ENCODE measurements around the gene PSME2. TPM values are rescaled to one million over a fixed set of nuclear protein-coding genes. Genes with fewer than 3 reads are reported as not detected.
"Not testable (repeated sequence)": the region's sequence is repeated elsewhere in the genome, so short reads cannot be mapped to it uniquely, and the experiment has no call there.

The PSME2 gene
- total RNA-seq, 2 experiments from 2014 or later: 81.7 to 83.2 TPM

- Histone ChIP-seq H3K4me3 (ENCODE audit: low read length) (no peak overlapping the region), H3K27ac (ENCODE audit: low read depth in 1 of 2, low read length in 2 of 2) (peak overlapping the region; percentile 28 to 39), H3K9me3 (ENCODE audit: control insufficient read depth in 1 of 2, insufficient read depth in 1 of 2, low read length in 2 of 2) (no peaks in the 10 kb centered on the region), H3K36me3 (ENCODE audit: insufficient read depth, low read length) (peaks cover 10% of the 10 kb centered on the region), H3K27me3 (ENCODE audit: control insufficient read depth in 1 of 2, insufficient read depth in 2 of 2, low read length in 2 of 2) (no peaks in the 10 kb centered on the region), H3K4me1 (ENCODE audit: insufficient read depth, low read length) (peaks cover 20% of the 10 kb centered on the region)
- peaks cover 10% of the 10 kb centered on the region for H3K4me1 Mint-ChIP-seq (ENCODE audit: low read depth)
- DNase-seq: no peak
- ChIA-PET POLR2A (interaction anchor here (0.7 to 5.2 kb wide), 20 partner anchors 13 to 188 kb away, joined by 3 to 72 read pairs (median 7); partner anchors contain the start of genes CARMIL3, CHMP4A, DHRS4L2 and EMC9), CTCF (interaction anchor here (0.5 to 5.3 kb wide), 36 partner anchors 9 to 443 kb away, joined by 3 to 63 read pairs (median 4); partner anchors contain the start of genes CARMIL3, CBLN3, DHRS4L2 and EMC9)
- H3K36me3 Mint-ChIP-seq (ENCODE audit: low read depth): peaks cover 14% of the 10 kb centered on the region
- peak overlapping the region; percentile 83 for H3K4me3 Mint-ChIP-seq
- intact Hi-C loops (cut with DNase I, micrococcal nuclease): loop anchor here (1.0 to 5.0 kb wide), 4 partner anchors 14 to 121 kb away; partner anchors contain the start of genes DHRS4L2 (in 1 of the 2) and PCK2 (in 1 of the 2)
- TF ChIP-seq CTCF (IDR thresholded peaks at IDR 0.05): no peak
- H3K27me3 Mint-ChIP-seq: no peaks in the 10 kb centered on the region
- H3K9me3 Mint-ChIP-seq: no peaks in the 10 kb centered on the region
- H3K27ac Mint-ChIP-seq: peak overlapping the region; percentile 95
- ATAC-seq (ENCODE audit: poor library complexity): peak; percentile 25
Measured at GRCh38 chr14:24108336-24108874, 38.0 kb downstream of the PSME2 start.

GRCh38 chr14:24106672-24107271 is 39.6 kb downstream of the PSME2 start:
- TF ChIP-seq CTCF (IDR thresholded peaks at IDR 0.05): no peak
- H3K4me3 ChIP-seq (ENCODE audit: low read length): no peak overlapping the region
- no peak overlapping the region for H3K27ac ChIP-seq (ENCODE audit: low read depth in 1 of 2, low read length in 2 of 2)
- no peaks in the 10 kb centered on the region for H3K9me3 Mint-ChIP-seq
- ChIA-PET CTCF (interaction anchor here (1.2 to 5.3 kb wide), 6 partner anchors 12 to 70 kb away, joined by 3 to 63 read pairs (median 6); partner anchors contain the start of genes IRF9 and PCK2), POLR2A (interaction anchor here (1.2 to 5.2 kb wide), 3 partner anchors 12 to 497 kb away, joined by 3 to 72 read pairs (median 3); partner anchors contain the start of gene PCK2)
- peaks cover 18% of the 10 kb centered on the region for H3K36me3 ChIP-seq (ENCODE audit: insufficient read depth, low read length)
- H3K27me3 Mint-ChIP-seq: no peaks in the 10 kb centered on the region
- H3K27me3 ChIP-seq (ENCODE audit: control insufficient read depth in 1 of 2, insufficient read depth in 2 of 2, low read length in 2 of 2): no peaks in the 10 kb centered on the region
- H3K27ac Mint-ChIP-seq: no peak overlapping the region
- H3K4me1 ChIP-seq (ENCODE audit: insufficient read depth, low read length): peaks cover 17% of the 10 kb centered on the region
- H3K9me3 ChIP-seq (ENCODE audit: control insufficient read depth in 1 of 2, insufficient read depth in 1 of 2, low read length in 2 of 2): no peaks in the 10 kb centered on the region
- peaks cover 22% of the 10 kb centered on the region for H3K36me3 Mint-ChIP-seq (ENCODE audit: low read depth)
- peaks cover 10% of the 10 kb centered on the region for H3K4me1 Mint-ChIP-seq (ENCODE audit: low read depth)
- intact Hi-C loops (cut with DNase I, micrococcal nuclease): loop anchor here in 1 of 2 experiments (5.0 kb wide), 1 partner anchor 119 kb away; the partner anchor contains the start of gene DHRS4L2
- ATAC-seq (ENCODE audit: poor library complexity): no peak
- no peak for DNase-seq
- no peak overlapping the region for H3K4me3 Mint-ChIP-seq

GRCh38 chr14:24105609-24106239 is 40.7 kb downstream of the PSME2 start:
- H3K27me3 Mint-ChIP-seq; H3K4me3 Mint-ChIP-seq; H3K27ac ChIP-seq (ENCODE audit: low read depth in 1 of 2, low read length in 2 of 2); H3K27me3 ChIP-seq (ENCODE audit: control insufficient read depth in 1 of 2, insufficient read depth in 2 of 2, low read length in 2 of 2); H3K9me3 Mint-ChIP-seq; H3K9me3 ChIP-seq (ENCODE audit: control insufficient read depth in 1 of 2, insufficient read depth in 1 of 2, low read length in 2 of 2); H3K4me1 Mint-ChIP-seq (ENCODE audit: low read depth); ATAC-seq (ENCODE audit: poor library complexity); DNase-seq; H3K4me3 ChIP-seq (ENCODE audit: low read length): not testable (repeated sequence)
- intact Hi-C loops (cut with DNase I, micrococcal nuclease): loop anchor here in 1 of 2 experiments (5.0 kb wide), 1 partner anchor 118 kb away; the partner anchor contains the start of gene DHRS4L2
- POLR2A ChIA-PET: interaction anchor here (1.0 to 2.2 kb wide), 6 partner anchors 9 to 496 kb away, joined by 3 to 14 read pairs (median 3); partner anchors contain the start of genes DCAF11 and NRL
- Histone ChIP-seq H3K4me1 (ENCODE audit: insufficient read depth, low read length) (peaks cover 15% of the 10 kb centered on the region), H3K36me3 (ENCODE audit: insufficient read depth, low read length) (peaks cover 28% of the 10 kb centered on the region)
- Mint-ChIP-seq H3K27ac (peak overlapping the region; percentile 56), H3K36me3 (ENCODE audit: low read depth) (peaks cover 29% of the 10 kb centered on the region)
- CTCF ChIA-PET: interaction anchor here (1.7 kb wide), 1 partner anchor 69 kb away, joined by 3 read pairs; no protein-coding TSS in a partner anchor

Data from CD4-positive, alpha-beta T cell (primary cell).